NCI-H1105 (cell line): ENCODE measurements around the gene TBC1D10A.

Source experiments
- DNase-seq: peaks from one replicate; lab custom pipeline; 2025; lab: John Stamatoyannopoulos, UW

The TBC1D10A gene

DNA sequence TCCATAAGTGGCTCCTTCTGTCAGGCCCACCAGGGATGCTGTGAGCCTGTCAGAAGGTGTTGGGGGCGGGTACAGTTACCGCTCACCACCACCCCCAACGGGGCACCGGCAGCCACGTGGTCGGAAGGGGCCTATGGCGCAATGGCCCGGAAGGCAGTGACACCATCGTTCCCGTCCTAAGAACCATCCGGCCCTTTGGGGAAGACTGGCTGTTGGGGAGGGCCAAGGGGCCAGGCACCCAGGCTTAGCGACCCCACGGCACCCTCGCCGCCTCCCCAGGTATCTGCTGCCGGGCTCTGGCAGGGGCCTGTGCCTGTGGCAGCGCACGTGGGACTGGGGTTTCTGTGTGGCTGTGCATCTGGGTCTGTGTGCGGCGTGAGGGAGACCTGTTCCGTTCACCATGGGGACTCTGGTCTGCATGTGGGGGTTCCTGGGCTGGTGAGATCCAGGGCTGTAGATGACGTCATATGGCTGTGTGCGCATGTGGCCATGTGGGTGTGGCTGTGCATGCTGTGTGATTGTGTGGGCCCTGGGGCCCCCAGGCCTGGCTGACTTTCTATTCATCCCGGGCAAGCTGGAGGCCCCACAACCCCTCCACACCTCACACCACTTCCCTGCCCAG is 60.8 kb downstream of the TBC1D10A start:
- no peak for DNase-seq

DNA sequence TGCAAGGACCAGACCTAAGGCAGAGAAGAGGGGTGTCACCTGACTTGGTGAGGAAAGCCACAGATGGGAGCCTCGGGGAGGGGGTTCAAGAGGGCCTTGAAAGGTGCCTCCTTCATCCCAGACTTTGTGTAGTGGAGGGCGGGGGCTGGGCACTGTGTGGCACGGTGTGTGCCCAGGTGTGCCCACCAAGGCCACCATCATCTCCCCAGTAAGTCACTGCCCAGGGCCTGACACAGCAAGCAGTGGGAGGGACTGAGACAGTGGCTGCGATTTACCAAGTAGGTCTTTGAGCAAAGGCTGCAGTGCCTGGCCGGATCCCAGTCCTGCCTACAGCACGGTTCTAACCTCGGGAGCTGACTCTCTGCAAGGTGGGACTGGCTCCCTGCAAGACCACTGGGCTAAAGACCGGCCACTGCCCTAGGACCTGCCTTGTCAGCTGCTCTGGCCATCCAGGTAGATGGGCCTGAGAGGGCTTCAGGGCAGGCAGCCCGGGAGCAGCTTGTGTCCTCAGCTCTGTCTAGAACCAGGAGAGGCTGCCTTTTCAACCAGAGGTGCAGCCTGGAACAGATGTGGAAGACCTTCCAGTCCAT is 61.5 kb downstream of the TBC1D10A start:
- DNase-seq: no peak

DNA sequence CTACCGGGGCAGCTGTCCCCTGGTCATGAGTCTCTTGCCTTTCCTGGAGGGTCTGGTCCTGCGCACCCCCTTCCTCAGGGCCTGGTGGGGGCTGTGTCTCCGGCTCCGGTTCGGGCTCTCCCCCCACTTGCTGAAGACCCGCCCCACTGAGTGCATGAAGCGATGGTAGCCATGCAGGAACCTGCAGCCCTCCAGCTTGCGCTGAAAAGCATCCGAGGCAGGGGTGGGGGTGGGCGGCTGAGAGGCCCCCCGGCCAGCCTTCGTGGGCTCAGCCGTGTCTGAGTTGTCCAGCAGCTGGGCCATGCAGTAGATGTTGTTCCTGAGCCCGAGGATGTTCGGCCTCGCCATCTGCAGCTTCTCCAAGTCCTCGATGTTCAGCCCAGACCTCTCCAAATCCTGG is 62.9 kb downstream of the TBC1D10A start:
- DNase-seq: no peak

DNA sequence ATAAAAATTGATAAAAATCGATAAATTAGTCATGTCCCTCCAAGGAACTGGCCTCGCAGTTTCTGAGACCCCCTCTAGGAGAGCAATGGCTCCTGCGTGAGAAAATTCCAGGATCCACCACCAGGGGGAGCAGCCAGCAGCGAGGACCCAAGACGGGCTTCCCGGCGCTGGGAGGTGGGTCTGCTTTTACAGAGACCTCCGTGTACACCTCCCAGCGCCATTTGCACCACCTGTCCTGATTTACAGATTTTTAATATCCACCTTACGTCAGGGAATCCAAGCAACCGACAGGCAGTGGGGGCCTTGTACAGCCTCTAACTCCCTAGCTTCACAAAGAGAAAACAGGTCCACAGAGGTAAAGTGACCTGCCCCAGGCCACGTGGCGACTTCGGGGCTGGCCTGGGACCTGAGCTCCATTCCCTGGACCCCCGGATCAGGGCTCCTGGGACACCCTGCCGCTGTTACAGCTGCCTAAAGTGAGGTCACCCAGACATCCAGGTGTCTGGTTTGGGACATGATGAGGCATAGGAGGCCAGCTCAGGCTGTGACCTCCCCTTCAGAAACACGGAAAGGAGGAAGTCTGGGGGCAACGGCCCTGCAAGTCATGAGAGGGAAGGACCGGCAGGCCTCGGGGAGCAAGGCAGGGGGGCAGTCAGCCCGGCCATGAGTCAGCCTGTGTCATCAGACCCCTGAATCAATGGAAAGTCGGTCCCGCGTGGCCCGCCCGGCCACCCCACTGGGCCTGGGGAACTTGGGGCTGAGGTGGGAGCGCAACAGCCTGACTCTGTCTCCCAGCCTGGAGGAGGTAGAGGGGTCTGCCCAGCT is 63.6 kb downstream of the TBC1D10A start:
- peak; percentile 66 for DNase-seq

DNA sequence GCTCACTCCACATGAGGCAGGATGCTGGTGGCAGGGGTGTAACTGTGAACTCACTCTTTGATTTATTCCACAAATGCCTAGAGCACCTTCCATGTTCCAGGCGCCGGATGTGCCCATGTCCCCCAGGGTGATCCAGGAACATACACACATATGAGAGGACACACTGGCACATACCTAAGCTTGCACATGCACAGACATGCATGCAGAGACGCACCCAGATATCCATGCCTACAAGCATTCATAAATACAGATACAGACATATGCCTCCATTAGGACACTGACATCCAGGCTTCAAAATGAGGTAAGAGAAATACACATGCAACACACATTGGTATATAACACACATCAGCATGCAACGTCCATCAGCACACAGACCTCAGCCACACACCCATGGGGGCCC is 64.6 kb downstream of the TBC1D10A start:
- no peak for DNase-seq

DNA sequence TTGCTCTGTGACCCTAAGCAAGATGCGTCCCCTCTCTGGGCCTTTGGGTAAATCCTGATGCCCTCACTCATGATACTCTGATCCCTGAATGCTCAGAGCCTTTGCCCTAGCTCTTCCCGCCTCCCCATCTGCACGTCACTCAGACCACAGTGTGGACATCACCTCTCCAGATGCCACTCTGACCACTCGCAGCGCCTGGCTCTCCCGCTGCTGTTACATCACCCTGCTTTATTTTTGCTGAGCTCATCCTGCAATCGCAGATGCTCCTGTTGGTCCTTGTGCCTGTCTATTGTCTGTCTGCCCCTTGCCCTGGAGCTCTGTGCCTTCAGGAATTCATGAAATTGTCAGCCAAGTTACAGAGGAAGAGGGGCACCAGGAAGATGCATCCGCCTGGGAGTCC is 65.6 kb downstream of the TBC1D10A start:
- DNase-seq: no peak

DNA sequence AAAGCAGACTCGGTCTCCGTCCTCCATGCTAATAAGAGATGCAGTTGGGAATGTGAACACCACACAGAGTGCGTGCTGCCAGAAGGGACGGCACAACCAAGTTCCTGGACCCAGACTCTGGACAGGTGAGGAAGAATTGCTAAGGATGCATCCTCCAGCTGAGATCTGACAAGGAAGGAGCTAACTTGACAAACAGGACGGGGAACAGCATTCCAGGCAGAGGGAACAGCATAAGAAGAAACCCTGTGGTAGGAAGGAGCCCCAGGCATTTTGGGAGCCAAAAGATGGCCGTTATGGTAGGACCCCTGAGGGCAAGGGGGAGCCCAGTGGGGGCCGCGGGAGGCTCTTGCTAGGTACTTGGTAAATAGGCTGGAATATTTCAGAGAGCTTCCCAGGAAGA is 66.1 kb downstream of the TBC1D10A start:
- no peak for DNase-seq

DNA sequence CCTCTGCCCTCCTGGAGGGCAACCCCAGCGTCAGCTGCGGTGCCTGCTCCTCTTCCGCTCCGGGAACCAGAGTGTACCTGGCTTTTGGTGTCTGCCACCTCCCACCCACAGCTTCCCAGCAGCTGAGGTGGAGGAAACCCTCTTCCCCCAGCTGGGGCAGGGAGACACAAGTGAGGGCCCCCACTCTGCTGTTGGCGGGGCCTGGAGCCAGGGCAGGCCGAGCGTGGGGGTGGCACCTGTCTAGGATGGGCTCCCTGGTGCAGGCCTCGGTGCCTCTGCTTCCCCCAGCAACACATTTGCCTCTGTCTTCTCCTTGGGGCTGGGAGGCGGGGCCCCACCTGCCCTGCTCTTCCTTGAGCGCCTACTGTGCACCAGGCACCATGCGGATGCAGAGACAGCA is 66.5 kb downstream of the TBC1D10A start:
- DNase-seq: no peak

DNA sequence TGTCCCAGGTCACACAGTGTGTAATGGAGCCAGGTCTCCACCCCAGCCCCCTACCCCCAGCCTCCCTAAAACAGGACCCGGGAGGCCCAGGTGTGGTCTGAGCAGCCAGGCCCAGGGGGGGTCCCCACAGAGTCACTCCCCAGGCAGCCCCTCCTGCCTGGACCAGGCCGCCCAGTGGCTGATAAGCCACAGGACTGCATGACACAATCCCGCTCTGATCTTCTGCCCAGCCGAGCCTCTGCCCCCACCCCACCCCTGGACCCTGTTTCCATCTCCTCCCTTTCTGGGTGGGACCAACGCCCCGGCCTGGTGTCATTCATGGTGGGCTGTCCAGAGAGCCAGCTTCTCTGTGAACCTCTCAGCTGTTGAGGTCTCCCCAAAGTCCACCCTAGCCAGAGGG is 72.4 kb downstream of the TBC1D10A start:
- DNase-seq: no peak

DNA sequence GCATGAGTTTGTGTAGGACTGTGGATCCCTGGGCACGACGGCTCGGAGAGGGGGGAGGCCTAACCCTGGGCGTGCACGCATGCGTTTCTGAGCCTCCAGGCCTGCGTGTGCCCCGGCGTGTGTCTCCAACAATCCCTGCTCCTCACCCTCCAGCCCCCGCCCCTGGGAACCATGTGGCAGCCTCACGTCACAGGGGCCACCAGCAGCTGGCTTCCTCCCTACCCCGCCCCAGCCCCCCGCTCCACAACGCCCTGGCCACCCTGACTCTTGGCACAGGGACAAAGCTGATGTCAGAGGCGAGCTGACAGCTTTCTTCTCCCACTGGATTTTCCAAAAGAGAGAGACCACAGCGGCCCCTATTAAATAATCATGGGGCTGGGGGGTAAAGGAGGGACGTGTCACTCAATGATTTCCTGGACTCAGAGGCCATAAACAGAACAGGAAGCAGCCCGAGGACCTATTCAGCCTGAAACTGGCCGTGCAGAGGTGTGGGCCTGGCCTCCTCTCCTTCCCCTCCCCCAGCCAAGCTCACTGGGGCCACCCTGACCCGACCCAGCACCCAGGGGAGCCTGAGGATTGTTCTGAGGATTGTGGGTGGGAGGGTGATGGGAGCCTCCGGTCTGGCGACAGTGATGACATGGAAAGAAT is 73.4 kb downstream of the TBC1D10A start:
- DNase-seq: peak; percentile 58

DNA sequence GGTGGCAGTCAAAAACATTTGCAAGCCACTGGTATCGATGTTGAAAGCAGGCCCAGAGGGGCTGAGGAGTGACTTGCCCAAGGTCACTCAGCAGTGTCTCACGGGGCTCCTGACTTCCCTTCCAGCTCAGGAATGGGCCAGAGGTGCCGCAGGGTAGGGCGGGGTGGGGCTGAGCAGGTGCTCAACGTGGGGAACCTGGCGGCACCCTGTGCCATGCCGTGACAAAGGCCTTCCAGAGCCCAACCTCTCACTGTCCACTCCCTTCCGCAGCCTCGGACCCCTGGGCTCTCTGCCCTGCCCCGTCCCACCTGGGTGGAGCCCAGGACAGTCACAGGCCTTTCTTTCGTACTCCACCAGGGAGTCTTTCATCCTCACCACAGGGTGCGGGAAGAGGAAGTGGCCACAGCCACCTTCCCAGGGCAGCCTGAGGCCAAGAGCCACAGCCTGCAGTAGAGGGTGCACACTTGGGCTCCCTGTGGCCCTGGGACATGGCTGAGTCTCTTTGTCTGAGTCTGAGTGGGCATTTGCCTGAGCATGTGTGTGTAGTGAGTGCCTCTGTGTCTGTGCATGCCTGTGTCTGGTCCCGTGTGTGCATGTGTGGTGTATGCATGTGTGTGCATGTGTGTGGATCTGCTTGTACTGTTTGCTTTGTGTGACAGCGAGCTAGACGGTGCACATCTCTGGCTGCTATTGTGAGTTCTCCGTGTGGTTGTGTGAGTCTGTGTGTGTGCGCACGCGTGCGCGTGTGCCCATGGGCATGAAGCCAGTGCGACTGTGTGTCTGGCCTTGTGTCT is 74.1 kb downstream of the TBC1D10A start:
- DNase-seq: no peak

DNA sequence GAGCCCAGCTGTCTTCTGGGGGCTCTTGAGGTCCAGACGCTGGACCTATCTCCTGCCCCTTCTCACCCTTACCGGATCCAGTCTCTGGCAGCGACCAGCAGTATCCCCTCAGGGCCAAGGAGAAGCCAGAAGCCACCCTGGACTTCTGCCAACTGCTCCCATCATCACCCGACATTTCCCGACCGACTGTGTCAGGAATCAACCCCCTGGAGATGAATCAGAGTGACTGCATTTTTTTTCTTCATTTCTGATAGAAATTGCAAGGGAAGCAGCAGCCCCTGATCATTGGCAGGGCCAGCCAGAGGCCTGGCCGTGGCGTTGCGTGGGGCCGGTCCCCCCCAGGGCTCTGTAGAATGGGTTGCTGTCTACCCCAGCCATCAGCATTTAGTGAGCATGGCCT is 75.0 kb downstream of the TBC1D10A start:
- DNase-seq: peak; percentile 3

DNA sequence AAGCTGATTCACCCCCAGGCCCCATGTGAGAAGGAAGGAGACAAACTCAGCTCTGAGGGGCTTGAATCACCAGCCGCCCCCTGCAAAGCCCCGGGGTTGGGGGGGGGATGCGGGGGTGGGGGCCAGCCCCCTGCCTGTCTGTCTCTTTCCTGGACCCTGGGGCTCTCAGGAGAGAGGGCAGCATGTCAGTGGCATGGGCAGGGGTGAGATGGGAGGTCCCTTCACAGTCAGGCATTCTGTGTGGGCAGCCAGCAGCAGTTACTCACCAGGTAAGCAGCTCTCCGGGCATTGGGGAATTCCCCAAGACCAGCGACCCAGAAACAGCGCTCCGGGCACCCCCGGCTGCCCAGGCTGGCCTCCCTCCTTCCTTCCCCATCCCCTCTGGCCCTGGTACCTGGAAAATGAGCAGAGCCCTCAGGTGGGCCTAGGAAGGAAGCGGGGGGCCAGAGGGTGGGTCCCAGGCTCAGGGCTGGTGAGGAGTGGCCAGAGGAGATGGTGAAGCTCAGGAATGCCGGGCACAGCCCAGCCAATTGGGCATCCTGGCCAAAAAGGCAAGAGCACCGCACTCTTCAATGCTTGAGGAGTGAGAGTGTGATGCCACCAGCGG is 76.0 kb downstream of the TBC1D10A start:
- no peak for DNase-seq

DNA sequence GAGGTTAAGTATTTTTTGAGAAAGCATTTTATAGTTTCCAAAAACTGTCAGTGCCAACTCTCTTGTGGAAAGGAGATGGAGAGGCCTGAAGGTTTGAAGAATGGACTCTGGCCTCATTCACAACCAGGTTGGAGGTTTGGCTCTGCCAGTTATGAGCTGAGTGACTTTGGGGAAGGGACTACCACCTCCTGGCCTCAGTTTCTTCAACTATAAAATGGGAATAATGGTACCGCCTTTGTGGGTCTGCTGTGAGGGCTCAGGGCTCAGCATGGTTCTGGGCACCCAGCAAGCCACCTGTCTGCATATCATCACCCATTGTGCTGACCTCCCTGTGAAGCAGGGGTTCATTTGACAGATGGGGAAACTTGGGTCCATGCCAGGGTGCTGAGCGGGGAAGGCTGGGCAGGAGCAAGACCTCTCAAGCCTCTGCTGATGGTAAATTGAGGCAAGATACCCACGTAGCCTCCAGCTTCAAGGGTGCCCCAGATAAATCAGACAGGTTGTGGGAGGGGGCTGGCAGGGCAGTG is 76.6 kb downstream of the TBC1D10A start:
- no peak for DNase-seq

DNA sequence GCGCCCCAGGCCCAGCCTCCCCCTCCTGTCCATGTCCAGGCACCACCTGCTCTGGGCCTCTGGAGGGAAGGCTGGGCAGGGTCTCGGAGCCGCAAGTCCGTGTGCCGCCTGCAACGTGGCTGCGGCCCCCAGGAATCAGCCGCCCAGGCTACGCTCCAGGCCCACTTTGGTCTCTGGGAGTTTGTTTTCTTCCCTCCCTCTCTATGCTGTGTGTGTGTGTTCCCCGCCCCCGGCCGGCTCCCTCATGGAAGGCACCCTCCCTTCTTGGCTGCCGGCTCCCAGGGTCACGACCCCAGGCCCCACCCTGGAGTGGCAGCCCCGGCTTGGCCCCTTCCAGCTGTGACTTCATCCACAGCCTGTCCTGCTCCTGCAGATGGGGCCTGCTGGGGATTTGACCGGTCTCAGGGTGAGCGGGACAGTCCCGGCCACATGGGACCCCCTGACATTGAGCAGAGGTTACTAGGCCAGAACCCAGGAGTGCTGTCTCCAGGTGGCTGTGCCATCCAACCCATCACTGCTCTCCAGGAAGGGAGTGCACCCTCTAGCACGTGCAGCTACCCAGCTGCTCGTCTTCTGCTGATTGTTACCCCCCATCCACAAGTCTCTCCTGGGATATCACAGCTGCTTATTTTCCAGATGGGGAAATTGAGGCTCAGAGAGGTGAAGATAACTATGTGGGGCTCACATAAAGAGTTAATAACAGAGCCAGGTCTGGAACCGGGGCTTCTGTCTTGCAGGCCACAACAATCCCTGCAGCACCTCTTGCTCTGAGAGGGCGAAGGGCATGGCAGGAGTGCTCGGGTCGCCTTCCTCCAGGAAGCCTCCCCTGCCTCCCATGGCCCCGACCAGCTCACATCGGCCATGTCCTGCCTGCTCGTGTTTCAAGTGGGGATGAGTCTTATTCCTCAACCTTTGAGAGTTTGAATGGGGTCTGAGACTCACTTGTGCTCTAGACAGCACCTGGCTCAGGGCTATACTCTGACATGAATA is 77.4 kb downstream of the TBC1D10A start:
- DNase-seq: no peak

DNA sequence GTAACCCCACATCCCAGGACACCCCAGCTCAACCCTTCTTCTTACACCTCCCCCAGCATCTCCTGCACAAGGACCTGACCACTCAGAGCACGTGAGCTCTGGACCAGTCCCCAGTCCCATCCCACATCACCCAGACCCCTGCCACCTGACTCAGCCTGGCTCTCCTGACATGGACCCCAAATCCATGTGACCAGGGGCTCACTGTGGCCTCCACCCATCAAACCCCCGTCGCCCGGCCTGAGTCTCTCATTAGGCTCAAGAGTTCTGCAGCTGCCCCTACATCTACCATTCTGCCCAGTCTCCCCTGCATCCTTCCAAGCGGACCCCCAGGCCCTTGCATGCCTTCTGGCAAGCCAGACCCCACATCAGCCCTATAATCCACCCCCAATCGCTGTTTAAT is 78.3 kb downstream of the TBC1D10A start:
- DNase-seq: no peak

DNA sequence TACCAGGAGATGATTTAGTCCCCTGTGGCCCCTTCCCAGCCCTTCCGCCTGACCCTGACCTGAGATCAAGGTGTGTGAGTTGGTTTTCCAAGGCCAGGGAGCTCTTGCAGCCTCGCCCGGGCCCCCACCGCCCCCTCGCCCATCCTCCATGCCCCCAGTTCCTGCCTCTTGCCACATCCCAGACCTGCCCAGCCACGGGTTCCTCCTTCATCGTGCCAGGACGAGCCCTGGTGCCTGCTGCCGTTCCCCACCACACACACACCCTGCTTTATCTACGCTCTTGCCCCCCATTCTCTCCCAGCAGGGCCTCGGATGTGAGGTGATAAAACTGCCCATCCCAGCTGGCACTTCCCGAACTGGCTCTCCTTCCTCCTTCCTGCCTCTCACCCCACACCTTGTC is 78.8 kb downstream of the TBC1D10A start:
- no peak for DNase-seq

DNA sequence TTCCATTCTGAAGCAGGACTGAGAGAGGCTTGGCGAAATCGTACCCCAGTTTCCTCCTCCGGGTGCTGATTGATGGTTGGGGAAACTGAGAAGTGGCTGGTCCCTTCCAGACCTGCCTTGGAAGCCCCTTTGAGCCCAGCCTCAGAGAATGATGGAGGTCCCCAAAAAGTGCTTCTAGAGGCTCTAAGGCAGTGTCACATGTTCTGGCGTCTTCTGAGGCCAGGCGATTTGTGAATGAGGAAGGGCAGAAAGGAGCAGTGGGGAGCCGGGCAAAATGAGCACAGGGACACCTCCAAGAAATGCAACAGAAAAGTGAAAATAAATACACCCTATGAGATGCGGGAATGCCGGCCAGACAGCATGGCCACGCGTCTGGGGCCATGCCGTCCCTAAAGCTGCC is 79.2 kb downstream of the TBC1D10A start:
- DNase-seq: no peak

DNA sequence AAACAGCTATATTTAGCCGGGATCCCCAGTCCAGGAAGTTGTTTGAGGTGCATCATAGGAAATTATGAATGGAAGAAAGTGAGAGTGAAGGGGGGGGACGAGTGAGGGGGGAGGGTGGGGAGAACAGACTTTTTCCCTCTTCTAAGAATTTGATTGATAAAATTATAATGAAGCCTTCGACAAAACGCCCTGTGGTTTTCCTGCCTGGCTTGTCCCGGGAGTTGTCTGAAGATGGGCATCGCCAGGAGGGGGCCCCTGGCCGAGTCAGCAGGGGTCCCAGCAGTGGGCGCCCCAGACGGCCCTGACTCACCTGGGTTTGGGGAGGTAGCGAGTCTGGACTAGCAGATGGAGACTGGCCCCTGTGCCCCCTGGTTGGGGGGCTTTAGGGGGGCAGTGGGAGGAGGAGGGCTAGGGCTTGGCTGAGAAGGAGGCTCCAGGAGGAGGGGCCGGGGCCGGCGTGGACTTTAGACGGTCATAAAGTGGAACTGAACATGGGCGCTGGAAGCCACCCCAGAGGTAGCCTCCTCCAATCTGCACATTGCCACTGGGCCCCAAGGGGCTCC is 79.8 kb downstream of the TBC1D10A start:
- no peak for DNase-seq
